IMR-90 (cell line): ENCODE results near the gene PTGES3.

ENCODE experiments used
- BHLHE40 ChIP-seq: fragments of 150-350 bp; IDR thresholded peaks from 2 replicates; pipeline ENCODE4 v1.6.1; 2016; ENCODE audit warnings: mild to moderate bottlenecking, low read depth, low read length
- CEBPB ChIP-seq: IDR thresholded peaks from 2 replicates; pipeline ENCODE4 v1.6.1; 2012; ENCODE audit warnings: low read depth, low read length, improper control_type of control experiment
- CHD1 ChIP-seq: IDR thresholded peaks from 2 replicates; pipeline ENCODE4 v1.6.1; 2012; ENCODE audit warnings: low read depth, low read length, improper control_type of control experiment
- FOS ChIP-seq: fragments of 150-350 bp; IDR thresholded peaks from 2 replicates; pipeline ENCODE4 v1.6.1; 2016; ENCODE audit warnings: low read depth, low read length
- MAFK ChIP-seq: IDR thresholded peaks from 2 replicates; pipeline ENCODE4 v1.6.1; 2012; ENCODE audit warnings: low read depth, low read length, improper control_type of control experiment
- MAZ ChIP-seq: IDR thresholded peaks from 2 replicates; pipeline ENCODE4 v1.6.1; 2012; ENCODE audit warnings: low read depth, mild to moderate bottlenecking, low read length, improper control_type of control experiment, moderate library complexity, borderline replicate concordance
- MXI1 ChIP-seq: IDR thresholded peaks from 2 replicates; pipeline ENCODE4 v1.6.1; 2012; ENCODE audit warnings: low read depth, mild to moderate bottlenecking, low read length, moderate library complexity, borderline replicate concordance
- NFE2L2 ChIP-seq: fragments of 150-350 bp; IDR thresholded peaks from 2 replicates; pipeline ENCODE4 v1.6.1; 2016; ENCODE audit warnings: low read depth, mild to moderate bottlenecking, low read length
- POLR2A ChIP-seq: IDR thresholded peaks from 2 replicates; pipeline ENCODE4 v1.6.1; 2012; ENCODE audit warnings: mild to moderate bottlenecking, low read depth, low read length
- RAD21 ChIP-seq: IDR thresholded peaks from 2 replicates; pipeline ENCODE4 v1.6.1; 2012; ENCODE audit warnings: low read length, improper control_type of control experiment
- RFX5 ChIP-seq: IDR thresholded peaks from 2 replicates; pipeline ENCODE4 v1.8.0; 2012; ENCODE audit warnings: low read depth, mild to moderate bottlenecking, low read length, moderate library complexity
- TF ChIP-seq, protein P1 (sequence below): conservative IDR thresholded peaks from 2 replicates; pipeline ENCODE4 v1.5.1; 2012; ENCODE audit warnings: mild to moderate bottlenecking, low read depth, low read length, improper control_type of control experiment
- TF ChIP-seq, protein P2 (sequence below): fragments of 150-350 bp; IDR thresholded peaks from 2 replicates; pipeline ENCODE4 v1.6.1; 2017; ENCODE audit warnings: mild to moderate bottlenecking, antibody characterized with exemption, low read length, low read depth
- TF ChIP-seq, protein P3 (sequence below): fragments of 150-350 bp; IDR thresholded peaks from 2 replicates; pipeline ENCODE4 v1.6.1; 2016; ENCODE audit warnings: low read depth, mild to moderate bottlenecking, low read length, moderate library complexity, borderline replicate concordance

- TF ChIP-seq POLR2A = no peak
- TF ChIP-seq, protein P1, sequence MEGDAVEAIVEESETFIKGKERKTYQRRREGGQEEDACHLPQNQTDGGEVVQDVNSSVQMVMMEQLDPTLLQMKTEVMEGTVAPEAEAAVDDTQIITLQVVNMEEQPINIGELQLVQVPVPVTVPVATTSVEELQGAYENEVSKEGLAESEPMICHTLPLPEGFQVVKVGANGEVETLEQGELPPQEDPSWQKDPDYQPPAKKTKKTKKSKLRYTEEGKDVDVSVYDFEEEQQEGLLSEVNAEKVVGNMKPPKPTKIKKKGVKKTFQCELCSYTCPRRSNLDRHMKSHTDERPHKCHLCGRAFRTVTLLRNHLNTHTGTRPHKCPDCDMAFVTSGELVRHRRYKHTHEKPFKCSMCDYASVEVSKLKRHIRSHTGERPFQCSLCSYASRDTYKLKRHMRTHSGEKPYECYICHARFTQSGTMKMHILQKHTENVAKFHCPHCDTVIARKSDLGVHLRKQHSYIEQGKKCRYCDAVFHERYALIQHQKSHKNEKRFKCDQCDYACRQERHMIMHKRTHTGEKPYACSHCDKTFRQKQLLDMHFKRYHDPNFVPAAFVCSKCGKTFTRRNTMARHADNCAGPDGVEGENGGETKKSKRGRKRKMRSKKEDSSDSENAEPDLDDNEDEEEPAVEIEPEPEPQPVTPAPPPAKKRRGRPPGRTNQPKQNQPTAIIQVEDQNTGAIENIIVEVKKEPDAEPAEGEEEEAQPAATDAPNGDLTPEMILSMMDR = no peak
- TF ChIP-seq FOS = no peak
- no peak for TF ChIP-seq RAD21
- TF ChIP-seq MAZ = no peak
- no peak for TF ChIP-seq MXI1
- no peak for TF ChIP-seq MAFK
- no peak for TF ChIP-seq CHD1
- TF ChIP-seq, protein P2, sequence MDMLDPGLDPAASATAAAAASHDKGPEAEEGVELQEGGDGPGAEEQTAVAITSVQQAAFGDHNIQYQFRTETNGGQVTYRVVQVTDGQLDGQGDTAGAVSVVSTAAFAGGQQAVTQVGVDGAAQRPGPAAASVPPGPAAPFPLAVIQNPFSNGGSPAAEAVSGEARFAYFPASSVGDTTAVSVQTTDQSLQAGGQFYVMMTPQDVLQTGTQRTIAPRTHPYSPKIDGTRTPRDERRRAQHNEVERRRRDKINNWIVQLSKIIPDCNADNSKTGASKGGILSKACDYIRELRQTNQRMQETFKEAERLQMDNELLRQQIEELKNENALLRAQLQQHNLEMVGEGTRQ = no peak
- TF ChIP-seq RFX5 = no peak
- TF ChIP-seq, protein P3, sequence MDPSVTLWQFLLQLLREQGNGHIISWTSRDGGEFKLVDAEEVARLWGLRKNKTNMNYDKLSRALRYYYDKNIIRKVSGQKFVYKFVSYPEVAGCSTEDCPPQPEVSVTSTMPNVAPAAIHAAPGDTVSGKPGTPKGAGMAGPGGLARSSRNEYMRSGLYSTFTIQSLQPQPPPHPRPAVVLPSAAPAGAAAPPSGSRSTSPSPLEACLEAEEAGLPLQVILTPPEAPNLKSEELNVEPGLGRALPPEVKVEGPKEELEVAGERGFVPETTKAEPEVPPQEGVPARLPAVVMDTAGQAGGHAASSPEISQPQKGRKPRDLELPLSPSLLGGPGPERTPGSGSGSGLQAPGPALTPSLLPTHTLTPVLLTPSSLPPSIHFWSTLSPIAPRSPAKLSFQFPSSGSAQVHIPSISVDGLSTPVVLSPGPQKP = no peak
- TF ChIP-seq BHLHE40 = no peak
- TF ChIP-seq NFE2L2 = no peak
- TF ChIP-seq CEBPB = no peak
Measured at GRCh38 chr12:56678852-56679251, 9.2 kb downstream of the PTGES3 start.
